ENCODE results near the gene CPNE6. TPM values are rescaled to one million over a fixed set of nuclear protein-coding genes. Genes with fewer than 3 reads are reported as not detected.
A peak's percentile ranks its signal among the peaks of the same experiment; 100 is the strongest.

CPNE6 gene
- total RNA-seq, 2 donors from 2014 or later, result 1.3 to 2.4 TPM

- Histone ChIP-seq H3K27me3 (replicated peaks; ENCODE audit: insufficient read depth) (no peaks in the 10 kb centered on the region), H3K4me1 (ENCODE audit: control insufficient read depth in 1 of 2, low read depth in 2 of 2) (peaks cover 9 to 25% of the 10 kb centered on the region in 2 donors), H3K27ac (peak overlapping the region; percentile 92), H3K36me3 (no peaks in the 10 kb centered on the region), H3K9me3 (no peaks in the 10 kb centered on the region), H3K4me3 (no peak overlapping the region)
- TF ChIP-seq CTCF (IDR thresholded peaks at IDR 0.05), result no peak
- DNase-seq (ENCODE audit: low spot score), result no peak
- ATAC-seq (ENCODE audit: insufficient number of reproducible peaks, low FRiP score, low read depth), result no peak
These were observed 21.3 kb downstream of the CPNE6 start for GRCh38 chr14:24092505-24093206.

- Histone ChIP-seq H3K4me1 (ENCODE audit: control insufficient read depth in 1 of 2, low read depth in 2 of 2) (peaks cover 9 to 25% of the 10 kb centered on the region in 2 donors), H3K27ac (peak overlapping the region; percentile 92), H3K9me3 (no peaks in the 10 kb centered on the region), H3K36me3 (no peaks in the 10 kb centered on the region), H3K4me3 (peak overlapping the region; percentile 99), H3K27me3 (replicated peaks; ENCODE audit: insufficient read depth) (no peaks in the 10 kb centered on the region)
- no peak for DNase-seq (ENCODE audit: low spot score)
- ATAC-seq (ENCODE audit: insufficient number of reproducible peaks, low FRiP score, low read depth), result peak; percentile 21
- TF ChIP-seq CTCF (IDR thresholded peaks at IDR 0.05), result no peak
These were observed 22.0 kb downstream of the CPNE6 start for GRCh38 chr14:24093207-24093900.

GRCh38 chr14:24093901-24094840 is 22.8 kb downstream of the CPNE6 start, which contains the start of gene PCK2:
Gene PCK2 (plus strand): TSS chr14:24094311. CDS start chr14:24094406, 95 bp downstream.
- H3K36me3 ChIP-seq, result no peaks in the 10 kb centered on the region
- peak; percentile 74 for DNase-seq (ENCODE audit: low spot score)
- H3K9me3 ChIP-seq, result no peaks in the 10 kb centered on the region
- peak; percentile 68 for ATAC-seq (ENCODE audit: insufficient number of reproducible peaks, low FRiP score, low read depth)
- peaks cover 9 to 25% of the 10 kb centered on the region in 2 donors for H3K4me1 ChIP-seq (ENCODE audit: control insufficient read depth in 1 of 2, low read depth in 2 of 2)
- H3K27ac ChIP-seq, result peak within 1 kb of the TSS; percentile 92
- H3K27me3 ChIP-seq (replicated peaks; ENCODE audit: insufficient read depth), result no peaks in the 10 kb centered on the region
- peak; percentile 9 for TF ChIP-seq CTCF (IDR thresholded peaks at IDR 0.05)
- H3K4me3 ChIP-seq, result peak within 1 kb of the TSS; percentile 99

- Histone ChIP-seq H3K27ac (peak overlapping the region; percentile 92), H3K4me3 (peak overlapping the region; percentile 99), H3K4me1 (ENCODE audit: control insufficient read depth in 1 of 2, low read depth in 2 of 2) (peaks cover 9 to 25% of the 10 kb centered on the region in 2 donors), H3K27me3 (replicated peaks; ENCODE audit: insufficient read depth) (no peaks in the 10 kb centered on the region), H3K36me3 (no peaks in the 10 kb centered on the region), H3K9me3 (no peaks in the 10 kb centered on the region)
- ATAC-seq (ENCODE audit: insufficient number of reproducible peaks, low FRiP score, low read depth), result no peak
- no peak for DNase-seq (ENCODE audit: low spot score)
- no peak for TF ChIP-seq CTCF (IDR thresholded peaks at IDR 0.05)
These were observed 23.5 kb downstream of the CPNE6 start for GRCh38 chr14:24094841-24095270.
